ENCODE results near the gene ADRM1. TPM values are rescaled to one million over a fixed set of nuclear protein-coding genes. Genes with fewer than 3 reads are reported as not detected.

ADRM1 gene
- total RNA-seq, 1 donor from 2014 or later = 47.5 TPM

Small RNA genes within 50 kb of the gene (microRNA-seq; reads per million reads assigned to microRNA genes)
- not detected for gene MIR4758

Other genes with a start within 250 kb of the ADRM1 start
- gene TAF4, start 237.1 kb upstream of the ADRM1 start, total RNA-seq = 20.1 TPM
- gene LSM14B, start 180.5 kb upstream of the ADRM1 start, total RNA-seq = 26.5 TPM
- gene PSMA7, start 159.6 kb upstream of the ADRM1 start, total RNA-seq = 124 TPM
- gene SS18L1, start 159.2 kb upstream of the ADRM1 start, total RNA-seq = 18.9 TPM
- gene MTG2, start 120.0 kb upstream of the ADRM1 start, total RNA-seq = 31.4 TPM
- not detected for gene HRH3, start 82.7 kb upstream of the ADRM1 start, total RNA-seq
- gene OSBPL2, start 64.5 kb upstream of the ADRM1 start, total RNA-seq = 53.3 TPM
- gene LAMA5, start 64.3 kb downstream of the ADRM1 start, total RNA-seq = 232 TPM
- gene RPS21, start 84.1 kb downstream of the ADRM1 start, total RNA-seq = 986 TPM
- 4.5 TPM for gene CABLES2, start 104.3 kb downstream of the ADRM1 start, total RNA-seq
- not detected for gene RBBP8NL, start 124.5 kb downstream of the ADRM1 start, total RNA-seq
- gene GATA5, start 173.0 kb downstream of the ADRM1 start, total RNA-seq = 0.22 TPM